Measurements from ENCODE around the gene RNF19B.

The RNF19B gene

DNA sequence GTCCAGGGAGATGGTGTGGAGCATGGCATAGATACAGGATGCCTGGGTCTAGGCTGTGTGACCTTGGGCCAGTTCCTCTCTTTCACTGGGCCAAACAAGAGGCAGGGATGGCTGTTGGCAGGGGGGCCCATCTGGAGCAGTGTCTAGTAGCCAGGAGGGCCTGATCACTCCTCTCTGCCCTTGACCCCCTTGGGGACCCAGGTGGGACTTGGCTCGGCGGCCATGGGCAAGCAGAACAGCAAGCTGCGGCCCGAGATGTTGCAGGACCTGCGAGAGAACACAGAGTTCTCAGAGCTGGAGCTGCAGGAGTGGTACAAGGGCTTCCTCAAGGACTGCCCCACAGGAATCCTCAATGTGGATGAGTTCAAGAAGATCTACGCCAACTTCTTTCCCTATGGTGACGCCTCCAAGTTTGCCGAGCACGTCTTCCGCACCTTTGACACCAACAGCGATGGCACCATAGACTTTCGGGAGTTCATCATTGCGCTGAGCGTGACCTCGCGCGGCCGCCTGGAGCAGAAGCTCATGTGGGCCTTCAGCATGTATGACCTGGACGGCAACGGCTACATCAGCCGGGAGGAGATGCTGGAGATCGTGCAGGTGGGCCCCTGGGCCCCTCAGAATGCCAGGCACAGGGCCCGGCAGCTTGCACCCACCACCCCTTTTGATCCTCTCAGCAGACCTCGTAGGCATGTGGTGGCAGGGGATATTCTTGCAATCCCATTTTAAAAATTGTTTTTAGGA lies 75.8 kb downstream of the RNF19B start:
- DNase-seq (ENCODE audit: low read depth), result no peak
- H3K4me3 ChIP-seq (ENCODE audit: low read length), result no peak overlapping the region
- TF ChIP-seq CTCF (conservative IDR thresholded peaks at IDR 0.05; ENCODE audit: low read depth, low read length), result no peak

- no peak for DNase-seq (ENCODE audit: low read depth)
- H3K4me3 ChIP-seq (ENCODE audit: low read length), result no peak overlapping the region
- TF ChIP-seq CTCF (conservative IDR thresholded peaks at IDR 0.05; ENCODE audit: low read depth, low read length), result no peak
Measured at GRCh38 chr1:32888134-32888533, 76.5 kb downstream of the RNF19B start.

- no peak for DNase-seq (ENCODE audit: low read depth)
- no peak for TF ChIP-seq CTCF (conservative IDR thresholded peaks at IDR 0.05; ENCODE audit: low read depth, low read length)
- H3K4me3 ChIP-seq (ENCODE audit: low read length), result no peak overlapping the region
Measured at GRCh38 chr1:32887623-32888022, 77.0 kb downstream of the RNF19B start.

DNA sequence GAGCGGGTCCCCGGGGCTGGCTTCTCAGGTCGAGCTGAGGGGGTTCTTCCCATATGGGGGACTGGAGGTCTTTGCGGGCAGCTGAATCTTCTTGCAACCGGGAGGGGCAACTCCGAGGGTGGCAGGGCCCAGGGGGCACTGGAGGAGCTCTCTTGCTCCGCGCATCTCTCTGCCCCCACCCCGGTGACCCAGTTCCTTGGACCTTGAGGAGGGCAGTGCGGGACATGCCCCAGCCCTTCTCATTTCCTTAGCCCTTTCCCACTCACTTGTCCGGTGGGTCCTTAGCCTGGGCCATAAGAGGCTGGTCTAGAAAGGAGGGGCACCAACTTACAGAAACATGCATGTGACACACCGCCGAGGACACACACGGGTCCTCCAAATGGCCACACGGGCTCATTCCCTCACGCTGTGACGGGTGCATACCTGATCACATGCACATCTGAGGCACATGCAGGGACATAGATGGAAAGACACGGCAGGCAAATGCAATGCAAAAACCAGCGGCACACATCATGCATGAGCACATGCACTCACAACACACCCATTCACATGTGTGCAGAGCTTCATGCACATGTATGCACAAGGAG lies 77.7 kb downstream of the RNF19B start:
- no peak for TF ChIP-seq CTCF (conservative IDR thresholded peaks at IDR 0.05; ENCODE audit: low read depth, low read length)
- no peak overlapping the region for H3K4me3 ChIP-seq (ENCODE audit: low read length)
- no peak for DNase-seq (ENCODE audit: low read depth)
